Left ventricle myocardium inferior (tissue), 1 donor: ENCODE results near the gene SIRT4. TPM values are rescaled to one million over a fixed set of nuclear protein-coding genes. Genes with fewer than 3 reads are reported as not detected.

Source experiments
- DNase-seq: peaks from one replicate; pipeline ENCODE4 v3.0.0-alpha.2; 2020
- H3K27ac ChIP-seq: fragments of 200-600 bp; replicated peaks from 2 replicates; pipeline ENCODE4 v1.8.0; 2021
- H3K27me3 ChIP-seq: fragments of 200-600 bp; 2 replicates; pipeline ENCODE4 v1.8.0; 2021; ENCODE audit warnings: low read depth
- H3K36me3 ChIP-seq: fragments of 200-600 bp; 2 replicates; pipeline ENCODE4 v1.8.0; 2021
- H3K4me1 ChIP-seq: fragments of 200-600 bp; 2 replicates; pipeline ENCODE4 v1.8.0; 2021
- H3K4me3 ChIP-seq: fragments of 200-600 bp; 2 replicates; pipeline ENCODE4 v1.8.0; 2021; ENCODE audit warnings: mild to moderate bottlenecking, moderate library complexity
- H3K9me3 ChIP-seq: fragments of 200-600 bp; replicated peaks from 2 replicates; pipeline ENCODE4 v1.8.0; 2021
- intact Hi-C: fragments of 100-400 bp; cut with micrococcal nuclease; formaldehyde crosslinking; loops from one replicate; pipeline ENCODE4 v1.11.0; 2022
- total RNA-seq: library from RNA; stranded (reverse); fragmentation: NEBNext Ultra II Directional; extraction: Animal tissue kit (Norgen Biotek cat#: 25700); gene quantifications from one replicate; pipeline ENCODE4 v1.2.1, GENCODE V29; 2021
- TF ChIP-seq, protein P1 (sequence below): fragments of 200-600 bp; IDR thresholded peaks from 2 replicates; pipeline ENCODE4 v1.8.0; 2021; ENCODE audit warnings: antibody characterized with exemption, mild to moderate bottlenecking, borderline replicate concordance
- donor health status: DM: no; HTN: yes; CAD: no; lungs with severe emphysema.

The SIRT4 gene
- total RNA-seq, 1 donor from 2014 or later = 6.5 TPM

DNA sequence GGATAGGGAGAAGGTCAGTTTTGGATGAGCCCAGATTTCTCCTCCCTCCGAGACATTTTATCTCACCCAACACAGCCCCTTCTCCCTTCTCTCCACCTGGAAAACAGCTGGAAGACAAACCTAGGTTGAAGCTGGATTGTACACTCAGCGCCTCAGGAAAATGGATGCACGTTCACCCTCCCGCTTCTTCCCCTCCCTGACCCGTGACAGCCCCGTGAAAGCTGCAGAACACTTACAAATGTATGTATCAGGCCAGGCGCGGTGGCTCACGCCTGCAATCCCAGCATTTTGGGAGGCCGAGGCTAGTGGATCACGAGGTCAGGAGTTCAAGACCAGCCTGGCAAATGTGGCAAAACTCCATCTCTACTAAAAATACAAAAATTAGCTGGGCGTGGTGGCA, 14.6 kb upstream of the SIRT4 start:
- intact Hi-C loops = no loop called here
- DNase-seq = no peak
- Histone ChIP-seq H3K36me3 (no peaks in the 10 kb centered on the region), H3K27ac (no peak overlapping the region), H3K9me3 (no peaks in the 10 kb centered on the region), H3K4me1 (peaks cover 13% of the 10 kb centered on the region), H3K4me3 (no peak overlapping the region), H3K27me3 (no peaks in the 10 kb centered on the region)
- TF ChIP-seq, protein P1, sequence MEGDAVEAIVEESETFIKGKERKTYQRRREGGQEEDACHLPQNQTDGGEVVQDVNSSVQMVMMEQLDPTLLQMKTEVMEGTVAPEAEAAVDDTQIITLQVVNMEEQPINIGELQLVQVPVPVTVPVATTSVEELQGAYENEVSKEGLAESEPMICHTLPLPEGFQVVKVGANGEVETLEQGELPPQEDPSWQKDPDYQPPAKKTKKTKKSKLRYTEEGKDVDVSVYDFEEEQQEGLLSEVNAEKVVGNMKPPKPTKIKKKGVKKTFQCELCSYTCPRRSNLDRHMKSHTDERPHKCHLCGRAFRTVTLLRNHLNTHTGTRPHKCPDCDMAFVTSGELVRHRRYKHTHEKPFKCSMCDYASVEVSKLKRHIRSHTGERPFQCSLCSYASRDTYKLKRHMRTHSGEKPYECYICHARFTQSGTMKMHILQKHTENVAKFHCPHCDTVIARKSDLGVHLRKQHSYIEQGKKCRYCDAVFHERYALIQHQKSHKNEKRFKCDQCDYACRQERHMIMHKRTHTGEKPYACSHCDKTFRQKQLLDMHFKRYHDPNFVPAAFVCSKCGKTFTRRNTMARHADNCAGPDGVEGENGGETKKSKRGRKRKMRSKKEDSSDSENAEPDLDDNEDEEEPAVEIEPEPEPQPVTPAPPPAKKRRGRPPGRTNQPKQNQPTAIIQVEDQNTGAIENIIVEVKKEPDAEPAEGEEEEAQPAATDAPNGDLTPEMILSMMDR = no peak

- H3K9me3 ChIP-seq = no peaks in the 10 kb centered on the region
- peaks cover 22% of the 10 kb centered on the region for H3K4me1 ChIP-seq
- no peaks in the 10 kb centered on the region for H3K36me3 ChIP-seq
- H3K27me3 ChIP-seq = no peaks in the 10 kb centered on the region
- H3K4me3 ChIP-seq = peak overlapping the region; percentile 72
- intact Hi-C loops = no loop called here
- TF ChIP-seq, protein P1 = no peak
- no peak for DNase-seq
- peak overlapping the region; percentile 97 for H3K27ac ChIP-seq
These were observed 11.4 kb upstream of the SIRT4 start for GRCh38 chr12:120290609-120291305.

GRCh38 chr12:120292411-120292660, 9.8 kb upstream of the SIRT4 start:
- H3K27ac ChIP-seq = peak overlapping the region; percentile 97
- no peaks in the 10 kb centered on the region for H3K36me3 ChIP-seq
- TF ChIP-seq, protein P1 = no peak
- DNase-seq = no peak
- peaks cover 22% of the 10 kb centered on the region for H3K4me1 ChIP-seq
- intact Hi-C loops = no loop called here
- H3K9me3 ChIP-seq = no peaks in the 10 kb centered on the region
- H3K27me3 ChIP-seq = no peaks in the 10 kb centered on the region
- H3K4me3 ChIP-seq = peak overlapping the region; percentile 72

DNA sequence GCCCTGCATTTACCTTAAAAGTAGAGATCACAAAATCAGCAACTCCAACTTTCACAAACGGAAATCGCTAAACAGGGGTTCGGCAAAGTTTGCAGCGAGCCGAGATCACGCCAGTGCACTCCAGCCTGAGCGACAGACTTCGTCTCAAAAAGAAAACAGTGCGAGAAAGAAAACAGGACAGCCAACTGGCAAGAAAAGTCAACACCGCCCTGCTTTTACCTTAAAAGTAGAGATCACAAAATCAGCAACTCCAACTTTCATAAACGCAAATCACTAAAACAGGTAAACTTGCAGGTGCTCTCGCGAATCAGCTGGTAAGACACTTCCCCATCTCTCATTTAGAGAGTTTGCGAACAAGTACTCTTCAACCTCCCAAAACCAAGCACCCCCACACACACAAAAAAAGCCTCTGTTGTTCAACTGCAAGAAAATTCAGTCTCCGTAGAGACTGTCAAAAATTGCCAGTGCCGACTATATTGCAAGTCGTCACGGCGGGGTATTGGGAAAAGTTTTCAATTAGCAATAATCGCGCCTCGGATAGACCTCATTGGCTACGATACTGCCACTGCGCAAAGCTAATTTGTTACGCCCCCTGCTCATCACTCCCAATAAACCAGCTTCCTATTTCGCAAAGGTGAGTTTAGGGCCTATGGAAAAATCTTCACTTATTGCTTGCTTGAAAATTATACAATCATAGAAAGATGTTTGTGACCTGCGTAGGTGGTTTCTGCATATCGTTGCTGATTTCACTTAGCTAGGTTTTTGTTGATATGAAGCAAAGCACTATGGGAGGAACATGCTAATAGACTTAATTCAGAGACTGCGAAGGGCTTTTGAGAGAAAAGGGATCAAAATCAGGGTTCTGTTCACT, 9.2 kb upstream of the SIRT4 start, which contains the start of gene RNU4-1:
TSS of gene RNU4-1 (minus strand) at position 577 of the 871 bp plus-strand sequence.
- DNase-seq = peak; percentile 45
- intact Hi-C loops = no loop called here
- Histone ChIP-seq H3K27me3 (no peaks in the 10 kb centered on the region), H3K9me3 (no peaks in the 10 kb centered on the region), H3K4me3 (peak within 1 kb of the TSS; percentile 72), H3K4me1 (peaks cover 22% of the 10 kb centered on the region), H3K27ac (peak within 1 kb of the TSS; percentile 97), H3K36me3 (no peaks in the 10 kb centered on the region)
- TF ChIP-seq, protein P1 = no peak

- H3K9me3 ChIP-seq = no peaks in the 10 kb centered on the region
- no peak overlapping the region for H3K4me3 ChIP-seq
- H3K27ac ChIP-seq = no peak overlapping the region
- H3K36me3 ChIP-seq = no peaks in the 10 kb centered on the region
- peaks cover 10% of the 10 kb centered on the region for H3K4me1 ChIP-seq
- H3K27me3 ChIP-seq = no peaks in the 10 kb centered on the region
- intact Hi-C loops = no loop called here
- DNase-seq = no peak
- TF ChIP-seq, protein P1 = no peak
These were observed 12.1 kb downstream of the SIRT4 start for GRCh38 chr12:120314220-120314619.
